Ureter (tissue), 1 donor: ENCODE results near the gene SPC25. TPM values are rescaled to one million over a fixed set of nuclear protein-coding genes. Genes with fewer than 3 reads are reported as not detected.

Experiments used
- DNase-seq: peaks from one replicate; pipeline ENCODE4 v3.0.0-alpha.2; 2020; ENCODE audit warnings: low spot score
- total RNA-seq: library from RNA; stranded (reverse); gene quantifications from one replicate; pipeline ENCODE4 v1.2.4, GENCODE V29; 2023
- donor health status: DM: yes; HTN: yes; CAD: no.

Gene SPC25
- total RNA-seq, 1 donor from 2014 or later: 0.47 TPM

DNA sequence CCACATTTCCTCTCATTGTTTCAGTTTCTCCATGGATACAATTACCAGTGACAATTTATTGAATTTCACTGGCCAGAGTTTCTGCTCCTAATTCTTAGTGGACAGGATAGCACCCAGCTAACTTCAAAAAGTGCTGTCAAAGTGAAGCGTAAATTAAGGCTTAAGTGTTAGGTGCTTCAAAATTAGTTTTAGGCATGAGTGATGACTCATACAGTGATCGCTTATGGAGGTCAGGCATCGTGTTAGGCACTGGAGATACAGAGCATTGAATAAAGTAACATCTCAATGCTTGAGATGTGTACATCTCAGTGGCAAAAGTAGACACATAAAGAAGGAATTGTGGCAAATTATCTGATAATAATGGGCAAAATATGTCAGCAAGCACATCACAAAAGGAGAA is 47.0 kb downstream of the SPC25 start:
- DNase-seq: no peak

DNA sequence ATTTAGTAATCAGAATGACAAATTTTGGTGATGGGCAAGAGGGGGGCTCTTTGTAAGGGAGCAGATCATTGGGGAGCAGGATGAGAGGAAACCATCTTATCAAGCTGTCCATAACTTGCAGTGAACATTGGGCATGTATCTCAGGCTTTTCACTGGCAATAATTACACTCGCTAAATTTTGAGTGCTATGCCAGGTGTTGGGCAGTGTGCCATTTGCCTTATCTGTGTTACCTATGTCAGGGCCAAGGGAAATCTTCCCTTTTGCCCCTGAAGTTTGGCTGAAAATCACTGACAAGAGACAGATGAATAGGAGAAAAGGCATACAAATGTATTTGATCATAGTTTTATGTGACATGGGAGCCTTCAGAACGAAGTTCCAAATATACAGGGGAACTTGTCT is 48.8 kb downstream of the SPC25 start:
- no peak for DNase-seq

DNA sequence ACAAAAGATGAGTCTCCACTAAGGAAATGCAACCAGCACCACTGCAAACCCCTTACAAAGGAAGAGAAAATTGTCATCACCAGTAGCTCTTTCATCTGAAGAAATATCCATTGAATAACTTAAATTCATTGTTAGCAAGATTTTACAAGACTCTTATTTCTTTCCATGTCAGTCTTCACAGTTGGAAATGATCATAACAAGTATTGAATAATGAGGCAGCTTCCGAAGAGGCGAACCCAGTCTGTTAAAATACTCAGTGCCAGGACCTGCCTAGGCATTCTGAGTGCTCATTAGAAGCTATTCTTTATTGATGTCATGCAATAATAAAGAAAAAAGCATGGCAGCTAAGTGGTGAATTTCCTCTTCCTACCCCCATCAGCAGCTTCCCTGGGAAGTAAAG is 54.3 kb downstream of the SPC25 start:
- no peak for DNase-seq

DNA sequence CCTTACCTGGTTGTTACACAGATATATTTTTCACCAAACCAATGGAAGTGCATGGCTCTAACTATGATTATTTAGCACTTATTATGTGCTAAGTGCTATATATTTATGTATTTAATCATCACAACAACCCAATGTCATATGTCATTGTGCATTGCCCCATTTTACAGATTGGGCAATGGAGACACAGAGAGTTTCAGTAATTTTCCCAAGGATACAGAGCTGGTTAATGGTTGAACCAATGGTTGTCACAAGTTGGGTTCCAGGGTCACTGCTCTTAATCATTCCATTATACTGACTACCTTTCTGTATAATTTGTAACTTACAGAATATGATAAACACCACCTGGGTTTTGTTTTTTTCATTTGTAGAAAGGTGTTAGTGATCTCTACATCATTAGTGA is 58.6 kb downstream of the SPC25 start:
- DNase-seq: no peak

DNA sequence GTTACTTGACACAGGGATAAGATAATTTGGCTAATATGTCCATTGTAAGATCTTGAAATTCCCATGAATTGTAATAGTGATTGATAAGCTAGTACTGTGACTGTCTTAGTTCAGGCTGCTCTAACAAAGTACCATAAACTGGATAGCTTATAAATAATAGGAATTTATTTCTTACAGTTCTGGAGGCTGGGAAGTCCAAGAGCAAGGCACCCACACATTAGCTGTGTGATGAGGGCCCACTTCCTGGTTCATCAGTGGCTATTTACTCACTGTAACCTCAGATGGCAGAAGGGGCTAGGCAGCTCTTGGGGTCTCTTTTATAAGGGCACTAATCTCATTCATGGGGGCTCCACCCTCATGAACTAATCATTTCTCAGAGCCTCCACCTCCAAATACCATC is 59.3 kb downstream of the SPC25 start:
- DNase-seq: no peak

DNA sequence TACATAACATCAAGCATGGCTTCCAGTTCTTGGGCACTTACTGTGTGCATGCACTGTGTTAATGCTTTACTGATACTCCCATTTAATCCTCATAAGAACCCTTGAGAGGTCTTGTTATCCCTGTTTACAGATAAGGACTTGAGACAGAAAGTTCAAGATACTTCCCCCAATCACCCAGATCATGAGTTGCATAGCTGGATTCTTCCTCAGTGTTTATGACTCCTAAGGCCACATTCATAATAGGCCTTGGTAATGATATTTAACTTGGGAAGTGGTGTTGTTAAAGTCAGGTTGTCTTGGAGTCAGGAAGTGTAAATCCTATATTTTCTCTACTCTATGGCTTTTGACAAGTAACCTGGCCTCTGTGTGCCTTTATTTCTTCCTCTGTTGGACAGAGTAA is 65.1 kb downstream of the SPC25 start:
- no peak for DNase-seq

DNA sequence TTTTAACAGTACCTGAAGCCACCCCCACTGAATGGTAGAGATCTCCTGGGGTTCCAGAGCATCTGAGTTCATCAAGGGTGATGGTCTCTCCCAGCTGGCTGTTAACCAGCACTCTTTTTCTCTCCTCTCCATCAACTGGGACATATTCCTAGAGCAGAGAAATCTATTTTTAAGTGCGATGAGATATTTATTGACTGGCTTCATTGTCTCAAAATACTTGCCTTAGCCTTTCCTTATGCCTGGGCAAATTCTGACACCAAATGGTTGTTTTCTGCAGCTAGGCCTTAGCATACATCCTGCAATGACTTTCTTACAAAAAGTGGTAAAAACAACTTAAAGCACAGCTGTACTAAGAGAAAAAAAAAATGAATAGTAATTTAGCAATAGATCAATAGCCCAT is 68.2 kb downstream of the SPC25 start:
- DNase-seq: no peak

DNA sequence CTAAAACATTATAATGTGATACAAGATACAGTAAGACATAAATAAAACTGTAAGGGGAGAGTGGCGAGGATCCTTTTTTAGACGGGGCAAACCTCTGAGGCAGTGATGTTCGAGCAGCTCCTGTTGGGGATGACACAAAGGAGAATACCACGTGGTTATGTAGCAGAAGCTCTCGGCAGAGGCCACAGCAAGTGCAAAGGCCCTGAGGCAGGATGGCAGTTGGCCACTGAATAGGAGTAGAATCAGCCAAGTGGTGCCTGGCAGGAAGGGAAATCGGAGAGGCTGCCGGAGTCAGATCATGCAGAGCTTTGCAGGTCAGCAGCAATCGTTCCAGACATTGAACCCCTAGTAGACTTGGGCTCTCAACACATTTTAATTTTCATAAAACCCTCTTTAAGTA is 68.7 kb downstream of the SPC25 start:
- DNase-seq: no peak

Other genes with a start within 250 kb of the SPC25 start
- gene NOSTRIN, start 87.8 kb downstream of the SPC25 start, total RNA-seq: 31.4 TPM
- gene G6PC2, start 10.9 kb upstream of the SPC25 start, total RNA-seq: not detected
- 0.18 TPM for gene ABCB11, start 140.9 kb upstream of the SPC25 start, total RNA-seq
- gene DHRS9, start 179.1 kb upstream of the SPC25 start, total RNA-seq: 1.1 TPM